GM20431 (cell line): ENCODE measurements around the gene HPCAL1.

ENCODE experiments used
- in situ Hi-C: fragments of 300-500 bp; cut with MseI, MboI; formaldehyde crosslinking; loops from one replicate; pipeline ENCODE4 v1.15.0; 2020; ENCODE audit warnings: low sequenced_read_pairs; ENCODE audit not compliant: unreplicated experiment

The HPCAL1 gene

GRCh38 chr2:10267551-10268465 is 34.9 kb upstream of the HPCAL1 start:
- in situ Hi-C loops = no loop called here

DNA sequence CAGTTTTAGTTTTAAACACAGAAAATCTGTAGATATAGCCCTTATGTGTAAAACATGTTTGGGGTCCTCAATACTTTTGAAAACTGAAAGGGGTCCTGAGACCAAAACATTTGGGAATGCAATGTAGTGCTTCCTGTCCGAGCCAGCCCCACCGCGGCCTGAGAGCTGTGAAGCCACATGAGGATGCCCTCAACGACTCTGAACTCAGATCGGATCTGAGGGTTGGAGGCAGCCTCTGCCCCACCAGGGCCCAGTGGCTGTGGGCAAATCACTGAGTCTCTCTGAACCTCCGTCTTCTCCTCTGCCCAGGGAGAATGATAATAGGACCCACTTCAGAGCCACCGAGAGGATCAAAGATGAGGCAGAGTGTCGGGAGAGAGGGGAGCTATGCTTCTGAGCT is 33.4 kb upstream of the HPCAL1 start:
- in situ Hi-C loops = no loop called here

DNA sequence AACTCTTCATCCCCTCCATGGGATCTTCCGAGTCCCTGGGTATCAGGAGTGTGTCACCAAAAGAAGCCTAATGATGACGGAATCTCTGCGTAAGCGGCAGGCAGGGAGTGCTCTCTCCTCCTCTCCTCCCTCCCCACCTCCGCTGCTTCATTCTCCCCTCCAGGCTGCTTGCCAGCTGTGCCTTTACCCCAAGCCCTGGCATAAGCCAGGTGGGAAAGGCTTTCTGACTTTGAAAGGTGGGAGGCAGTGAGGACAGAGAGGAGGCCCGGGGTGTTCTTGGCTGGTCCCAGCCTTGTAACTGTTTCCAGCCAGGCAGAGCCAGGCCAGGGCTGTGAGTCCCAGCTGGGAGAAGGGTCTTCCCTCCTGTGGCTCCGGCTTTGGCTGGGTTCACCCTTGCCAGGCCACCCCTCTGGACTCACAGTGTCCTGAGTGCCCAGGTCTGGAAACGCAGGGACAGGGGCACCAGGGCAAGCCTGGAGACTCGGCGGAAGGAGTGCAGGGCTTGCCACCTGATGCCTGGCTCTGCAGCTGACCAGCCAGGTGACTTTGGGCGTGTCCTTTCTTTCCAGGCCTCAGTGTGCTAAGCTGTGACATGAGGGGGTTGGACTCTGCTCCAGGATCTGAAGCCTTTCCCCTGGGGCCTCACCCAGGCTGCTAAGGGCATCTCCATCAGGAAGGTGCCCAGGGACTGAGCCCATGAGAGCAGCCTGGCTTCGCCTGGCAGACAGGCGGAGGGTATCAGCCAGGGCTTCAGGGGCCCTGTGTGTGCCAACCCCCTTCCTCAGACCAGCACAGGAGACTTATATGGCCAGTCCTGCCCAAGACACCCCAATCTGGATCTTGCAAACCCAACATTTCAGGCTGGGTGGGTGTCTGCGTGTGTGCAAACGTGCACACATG is 32.7 kb upstream of the HPCAL1 start:
- in situ Hi-C loops = no loop called here

- in situ Hi-C loops = no loop called here
Observed at GRCh38 chr2:10271509-10271908, 31.2 kb upstream of the HPCAL1 start.

DNA sequence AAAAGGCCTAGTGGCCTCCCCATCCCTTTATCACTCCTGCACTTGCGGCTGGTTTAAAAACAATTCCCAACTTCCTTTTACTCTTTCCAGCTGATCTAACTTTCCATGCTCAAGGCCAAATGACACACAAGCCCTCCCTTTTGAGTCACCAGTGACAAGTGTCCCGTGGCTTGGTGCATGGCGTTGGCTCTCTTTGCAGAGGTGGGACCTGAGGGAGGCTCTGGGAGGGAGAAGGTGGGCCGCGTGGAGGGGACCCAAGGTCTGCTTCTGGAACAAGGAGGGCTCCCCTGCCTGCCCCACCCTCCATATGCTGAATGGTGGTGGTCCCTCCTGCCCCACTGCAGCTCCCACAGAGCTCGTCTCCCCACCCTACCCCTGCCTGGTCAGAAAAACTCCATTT is 30.8 kb upstream of the HPCAL1 start:
- in situ Hi-C loops = no loop called here

DNA sequence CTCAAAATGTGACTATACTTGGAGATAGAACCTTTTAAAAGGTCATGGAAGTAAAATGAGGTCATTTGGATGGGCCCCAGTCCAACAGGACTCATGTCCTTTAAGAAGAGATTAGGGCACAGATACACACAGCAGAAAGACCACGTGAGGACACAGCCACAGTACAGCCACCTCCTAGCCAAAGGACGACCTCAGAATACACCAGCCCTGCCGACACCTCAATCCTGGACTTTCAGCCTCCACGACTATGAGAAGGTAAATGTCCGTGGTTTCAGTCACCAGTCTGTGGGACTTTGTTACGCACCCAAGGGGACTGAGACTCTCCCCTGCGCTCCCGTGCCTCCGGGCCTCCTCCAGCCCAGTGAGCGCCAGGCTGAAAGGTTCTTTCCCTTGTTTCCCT is 30.2 kb upstream of the HPCAL1 start:
- in situ Hi-C loops = no loop called here

DNA sequence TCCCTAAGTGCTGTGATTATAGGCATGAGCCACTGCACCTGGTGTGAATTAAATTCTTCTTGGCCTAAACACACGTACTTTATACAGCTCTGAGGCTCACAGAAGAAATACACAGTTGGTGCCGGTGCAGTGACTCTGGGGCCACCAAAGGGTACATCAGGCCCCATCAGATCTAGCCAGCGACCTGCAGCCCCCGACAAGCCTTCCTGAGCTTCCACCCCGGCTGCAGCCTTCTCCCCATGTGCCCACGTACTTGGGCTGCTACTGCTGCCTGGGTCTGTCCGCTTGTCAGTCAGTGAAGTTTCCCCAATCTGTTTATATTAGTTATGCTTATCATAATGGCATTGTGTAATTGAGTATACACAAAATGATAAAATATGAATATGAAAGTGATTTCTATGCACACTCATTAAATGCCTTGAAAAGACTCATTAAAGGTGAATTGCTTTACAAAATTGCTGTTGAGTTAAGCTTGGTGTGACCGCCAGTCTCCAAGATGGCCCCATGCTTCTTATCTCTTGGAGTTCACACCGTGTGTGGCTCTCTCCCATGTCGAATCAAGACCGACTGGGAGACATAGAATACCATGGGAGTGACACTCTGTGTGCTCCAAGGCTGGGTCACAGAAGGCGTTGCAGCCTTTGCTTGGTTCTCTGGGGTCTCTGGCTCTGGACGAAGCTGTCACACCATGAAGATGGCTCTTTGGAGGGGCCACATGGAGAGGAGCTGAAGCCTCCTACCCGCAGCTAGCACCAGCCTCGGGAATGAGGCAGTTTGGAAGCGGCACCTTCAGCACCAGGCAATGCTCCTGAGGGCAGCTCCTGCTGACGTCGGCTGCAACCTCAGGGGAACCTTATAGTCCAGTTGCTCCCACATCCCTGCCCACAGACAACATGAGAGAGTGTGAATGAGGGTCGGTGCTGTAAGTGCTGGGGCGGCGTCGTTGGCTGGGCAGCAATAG is 29.2 kb upstream of the HPCAL1 start:
- in situ Hi-C loops = no loop called here

DNA sequence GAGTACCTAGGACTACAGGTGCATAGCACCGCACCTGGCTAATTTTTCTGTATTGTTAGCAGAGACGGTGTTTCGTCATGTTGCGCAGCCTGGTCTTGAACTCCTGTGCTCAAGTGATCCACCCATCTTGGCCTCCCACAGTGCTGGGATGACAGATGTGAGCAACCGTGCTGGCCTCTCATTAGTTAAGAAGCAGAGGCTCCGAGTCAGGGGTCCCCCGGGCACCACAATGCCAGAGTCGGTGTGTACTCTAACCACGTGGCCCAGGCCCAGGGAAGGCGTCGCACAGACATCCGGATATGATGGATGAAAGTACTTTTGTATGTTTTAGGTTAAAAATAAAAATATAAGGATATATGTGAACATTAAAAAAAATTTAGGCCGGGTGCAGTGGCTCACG is 28.3 kb upstream of the HPCAL1 start:
- in situ Hi-C loops = no loop called here

DNA sequence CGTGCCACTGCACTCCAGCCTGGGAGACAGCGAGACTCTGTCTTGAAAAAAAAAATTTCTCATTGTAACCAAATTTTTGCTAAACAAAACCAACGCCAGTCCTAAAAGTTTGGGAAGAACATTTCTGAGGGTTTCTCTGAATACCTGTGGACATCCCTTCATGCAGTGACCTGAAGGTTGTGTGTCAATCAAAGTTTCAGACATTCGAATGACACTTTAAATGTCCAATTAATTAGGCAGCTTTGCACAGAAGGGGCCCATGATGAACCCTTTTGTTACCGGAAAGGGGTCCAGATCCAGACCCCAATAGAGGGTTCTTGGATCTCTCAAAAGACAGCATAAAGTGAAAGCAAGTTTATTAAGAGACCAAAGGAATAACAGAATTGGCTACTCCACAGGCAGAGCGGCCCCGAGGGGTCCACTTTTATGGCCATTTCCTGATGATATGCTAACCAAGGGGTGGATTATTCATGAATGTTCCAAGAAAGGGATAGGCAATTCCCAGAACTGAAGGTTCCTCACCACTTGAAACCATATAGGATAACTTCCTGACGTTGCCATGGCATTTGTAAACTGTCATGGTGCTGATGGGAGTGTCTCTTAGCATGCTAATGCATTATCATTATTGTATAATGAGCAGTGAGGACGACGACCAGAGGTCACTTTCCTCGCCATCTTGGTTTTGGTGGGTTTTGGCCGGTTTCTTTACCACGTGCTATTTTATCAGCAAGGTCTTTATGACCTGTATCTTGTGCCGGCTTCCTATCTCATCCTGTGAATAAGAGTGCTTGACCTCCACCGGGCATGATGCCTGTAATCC is 27.5 kb upstream of the HPCAL1 start:
- in situ Hi-C loops = no loop called here

- in situ Hi-C loops = no loop called here
Observed at GRCh38 chr2:10276481-10277292, 26.0 kb upstream of the HPCAL1 start.

GRCh38 chr2:10277293-10278028 is 25.2 kb upstream of the HPCAL1 start:
- in situ Hi-C loops = no loop called here

GRCh38 chr2:10278029-10278762 is 24.5 kb upstream of the HPCAL1 start:
- in situ Hi-C loops = no loop called here

DNA sequence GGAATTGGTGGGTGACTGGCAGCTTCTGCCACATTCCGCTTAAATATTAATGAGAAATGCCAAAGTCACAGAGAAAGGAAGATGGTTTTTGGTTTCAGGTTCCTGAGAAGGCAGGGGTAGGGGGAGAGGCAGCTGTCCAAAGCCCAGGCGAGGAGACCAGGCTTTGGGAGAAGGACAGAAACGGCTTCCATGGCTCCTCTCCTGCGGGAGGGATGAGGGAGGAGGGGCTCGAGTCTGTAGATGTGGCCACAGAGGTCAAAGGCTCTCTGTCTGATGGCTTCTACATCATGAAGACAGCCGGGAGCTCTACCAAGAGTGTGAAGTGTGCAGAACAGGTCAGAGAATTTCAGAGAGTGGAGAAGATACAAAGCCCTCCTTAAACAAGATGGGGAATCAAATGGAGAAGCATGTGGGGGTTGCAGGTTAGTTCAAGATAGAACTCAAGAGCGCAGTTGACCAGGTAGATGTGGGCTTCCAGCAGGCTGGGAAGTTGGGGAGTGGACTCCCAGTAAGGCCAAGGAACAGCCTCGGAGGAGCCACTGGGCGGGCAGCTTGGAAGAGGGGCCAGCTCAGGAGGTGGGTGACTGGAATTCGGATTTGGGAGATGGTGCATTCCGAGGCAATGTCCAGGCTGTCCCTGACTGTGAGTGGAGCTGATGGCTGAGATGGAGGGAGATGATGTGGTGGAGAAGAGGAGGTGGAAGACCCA is 23.8 kb upstream of the HPCAL1 start:
- in situ Hi-C loops = no loop called here

GRCh38 chr2:10279472-10279870 is 23.2 kb upstream of the HPCAL1 start:
- in situ Hi-C loops = no loop called here

DNA sequence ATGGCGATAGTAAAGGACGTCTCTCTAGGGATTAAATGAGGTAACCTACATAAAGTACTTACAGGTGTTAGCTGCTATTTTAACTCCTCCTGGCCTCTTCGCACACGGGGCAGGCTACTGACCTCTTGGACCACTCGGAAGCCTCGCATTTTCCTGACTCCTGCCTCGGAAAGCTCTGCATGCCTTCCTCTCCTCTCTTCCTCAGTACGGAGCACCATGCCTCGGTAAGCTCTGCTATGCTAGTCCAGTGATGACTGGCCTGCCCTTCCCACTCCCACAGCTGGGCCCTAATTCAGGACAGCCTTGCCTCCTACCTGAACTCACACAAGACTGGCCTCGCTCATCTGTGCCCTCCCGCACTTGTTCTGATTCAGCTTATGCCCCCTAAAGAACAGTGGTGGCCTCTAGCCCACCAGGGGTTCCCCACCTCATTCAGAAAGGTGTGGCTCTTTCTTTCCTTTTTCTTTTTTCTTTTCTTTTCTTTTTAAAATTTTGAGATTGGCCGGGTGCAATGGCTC is 22.7 kb upstream of the HPCAL1 start:
- in situ Hi-C loops = no loop called here

- in situ Hi-C loops = no loop called here
Observed at GRCh38 chr2:10281891-10282290, 20.8 kb upstream of the HPCAL1 start.
